Mesothelial cell of epicardium (in vitro differentiated cells): ENCODE measurements around the gene KRTAP19-4. TPM values are rescaled to one million over a fixed set of nuclear protein-coding genes. Genes with fewer than 3 reads are reported as not detected.

ENCODE experiments used
- DNase-seq, 2 experiments: peaks; one replicate each; pipeline ENCODE4 v3.0.0; 2021; ENCODE audit warnings: low spot score in 2 of 2; ENCODE audit not compliant: unreplicated experiment in 2 of 2
- H3K27ac Mint-ChIP-seq: 2 replicates; pipeline ENCODE4 v1.8.0; 2021; ENCODE audit warnings: mixed read lengths
- H3K27me3 Mint-ChIP-seq: 2 replicates; pipeline ENCODE4 v1.8.0; 2021; ENCODE audit warnings: low read depth, mixed read lengths
- H3K36me3 Mint-ChIP-seq: 2 replicates; pipeline ENCODE4 v1.8.0; 2021; ENCODE audit warnings: mixed read lengths
- H3K4me1 Mint-ChIP-seq: 2 replicates; pipeline ENCODE4 v1.8.0; 2021; ENCODE audit warnings: mixed read lengths
- H3K4me3 Mint-ChIP-seq: 2 replicates; pipeline ENCODE4 v1.8.0; 2021; ENCODE audit warnings: mild to moderate bottlenecking, moderate library complexity, mixed read lengths
- H3K9me3 Mint-ChIP-seq: 2 replicates; pipeline ENCODE4 v1.8.0; 2021; ENCODE audit warnings: mixed read lengths
- total RNA-seq: library from RNA; stranded (reverse); gene quantifications from 3 replicates; pipeline ENCODE4 v1.2.1, GENCODE V29; 2021
- TF ChIP-seq, protein P1 (sequence below): fragments of 200-600 bp; sonication (generic); IDR thresholded peaks from one replicate; pipeline ENCODE4 v1.5.0; 2021; ENCODE audit warnings: antibody characterized with exemption; ENCODE audit not compliant: unreplicated experiment

The KRTAP19-4 gene
- total RNA-seq, 1 donor from 2014 or later, result not detected

DNA sequence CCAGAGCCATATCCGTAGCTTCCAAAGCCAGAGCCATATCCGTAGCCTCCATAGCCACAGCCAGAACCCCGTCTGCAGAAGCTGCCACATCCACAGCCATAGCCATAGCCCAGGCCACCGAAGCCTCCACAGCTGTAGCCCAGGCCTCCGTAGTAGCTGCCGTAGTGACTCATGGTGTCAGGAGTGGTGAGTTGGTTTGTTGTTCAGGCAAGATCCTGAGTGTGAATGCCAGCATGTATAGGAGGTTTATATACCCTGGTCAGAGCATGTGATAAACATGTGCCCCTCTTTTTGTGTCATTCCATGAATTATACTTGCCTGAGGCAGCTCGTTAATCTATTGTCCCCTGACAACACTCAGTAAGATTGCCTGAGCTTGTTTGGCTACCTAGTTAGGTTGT is 16.8 kb downstream of the KRTAP19-4 start, which contains the start of gene KRTAP19-1:
TSS of gene KRTAP19-1 (minus strand) at position 223 of the 400 bp plus-strand sequence. CDS start at position 173, 50 bp downstream.
- DNase-seq, result no peak
- H3K27me3 Mint-ChIP-seq, result no peaks in the 10 kb centered on the region
- peaks cover 15% of the 10 kb centered on the region for H3K9me3 Mint-ChIP-seq
- H3K36me3 Mint-ChIP-seq, result no peaks in the 10 kb centered on the region
- H3K4me1 Mint-ChIP-seq, result peaks cover 20% of the 10 kb centered on the region
- TF ChIP-seq, protein P1, sequence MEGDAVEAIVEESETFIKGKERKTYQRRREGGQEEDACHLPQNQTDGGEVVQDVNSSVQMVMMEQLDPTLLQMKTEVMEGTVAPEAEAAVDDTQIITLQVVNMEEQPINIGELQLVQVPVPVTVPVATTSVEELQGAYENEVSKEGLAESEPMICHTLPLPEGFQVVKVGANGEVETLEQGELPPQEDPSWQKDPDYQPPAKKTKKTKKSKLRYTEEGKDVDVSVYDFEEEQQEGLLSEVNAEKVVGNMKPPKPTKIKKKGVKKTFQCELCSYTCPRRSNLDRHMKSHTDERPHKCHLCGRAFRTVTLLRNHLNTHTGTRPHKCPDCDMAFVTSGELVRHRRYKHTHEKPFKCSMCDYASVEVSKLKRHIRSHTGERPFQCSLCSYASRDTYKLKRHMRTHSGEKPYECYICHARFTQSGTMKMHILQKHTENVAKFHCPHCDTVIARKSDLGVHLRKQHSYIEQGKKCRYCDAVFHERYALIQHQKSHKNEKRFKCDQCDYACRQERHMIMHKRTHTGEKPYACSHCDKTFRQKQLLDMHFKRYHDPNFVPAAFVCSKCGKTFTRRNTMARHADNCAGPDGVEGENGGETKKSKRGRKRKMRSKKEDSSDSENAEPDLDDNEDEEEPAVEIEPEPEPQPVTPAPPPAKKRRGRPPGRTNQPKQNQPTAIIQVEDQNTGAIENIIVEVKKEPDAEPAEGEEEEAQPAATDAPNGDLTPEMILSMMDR, result no peak
- H3K4me3 Mint-ChIP-seq, result no peak within 1 kb of the TSS
- H3K27ac Mint-ChIP-seq, result peak within 1 kb of the TSS; percentile 25

DNA sequence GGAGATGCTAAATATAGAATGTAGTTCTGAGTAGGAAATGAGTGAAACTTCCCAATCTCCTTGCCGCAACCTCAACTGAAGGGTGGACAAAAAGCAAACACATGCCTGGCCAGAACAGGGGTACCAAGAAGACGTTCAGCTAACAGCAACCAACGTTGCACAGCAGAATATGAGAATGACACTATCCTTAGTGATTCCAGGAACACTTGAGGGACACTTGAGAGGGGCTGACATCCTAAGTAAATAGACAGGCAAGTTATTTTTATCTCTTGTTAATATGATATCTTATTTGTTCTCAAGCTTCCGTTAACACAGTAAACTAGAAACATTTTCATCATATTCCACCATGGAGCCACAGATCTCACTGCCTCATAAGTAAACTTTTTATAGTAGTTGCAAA is 17.7 kb downstream of the KRTAP19-4 start:
- no peak for DNase-seq
- TF ChIP-seq, protein P1, result no peak
- H3K9me3 Mint-ChIP-seq, result peaks cover 11% of the 10 kb centered on the region
- H3K4me1 Mint-ChIP-seq, result peaks cover 20% of the 10 kb centered on the region
- no peak overlapping the region for H3K27ac Mint-ChIP-seq
- no peaks in the 10 kb centered on the region for H3K36me3 Mint-ChIP-seq
- H3K4me3 Mint-ChIP-seq, result no peak overlapping the region
- H3K27me3 Mint-ChIP-seq, result no peaks in the 10 kb centered on the region

DNA sequence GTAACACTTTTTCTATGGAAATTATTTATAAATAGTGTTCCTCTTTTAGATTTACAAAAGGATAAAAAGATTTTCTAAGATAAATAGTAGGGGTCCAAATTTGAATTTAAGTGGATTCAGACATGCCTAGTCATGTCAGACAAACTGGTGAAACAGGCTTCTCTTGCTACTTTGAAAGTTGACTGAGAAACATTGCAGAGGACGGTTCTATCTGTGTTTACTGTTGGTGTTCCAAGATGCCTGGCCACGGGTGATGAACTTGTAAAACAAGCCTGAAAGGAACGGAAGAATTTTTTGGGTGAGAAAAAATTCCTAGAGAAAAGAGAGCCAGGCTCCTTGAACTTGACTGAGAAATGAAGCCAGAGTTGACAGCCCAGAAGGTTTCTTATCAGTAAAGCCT is 19.0 kb downstream of the KRTAP19-4 start:
- peaks cover 20% of the 10 kb centered on the region for H3K4me1 Mint-ChIP-seq
- no peak for DNase-seq
- H3K27ac Mint-ChIP-seq, result peak overlapping the region; percentile 59
- no peak overlapping the region for H3K4me3 Mint-ChIP-seq
- H3K36me3 Mint-ChIP-seq, result no peaks in the 10 kb centered on the region
- H3K27me3 Mint-ChIP-seq, result no peaks in the 10 kb centered on the region
- H3K9me3 Mint-ChIP-seq, result peaks cover 11% of the 10 kb centered on the region
- TF ChIP-seq, protein P1, result no peak

DNA sequence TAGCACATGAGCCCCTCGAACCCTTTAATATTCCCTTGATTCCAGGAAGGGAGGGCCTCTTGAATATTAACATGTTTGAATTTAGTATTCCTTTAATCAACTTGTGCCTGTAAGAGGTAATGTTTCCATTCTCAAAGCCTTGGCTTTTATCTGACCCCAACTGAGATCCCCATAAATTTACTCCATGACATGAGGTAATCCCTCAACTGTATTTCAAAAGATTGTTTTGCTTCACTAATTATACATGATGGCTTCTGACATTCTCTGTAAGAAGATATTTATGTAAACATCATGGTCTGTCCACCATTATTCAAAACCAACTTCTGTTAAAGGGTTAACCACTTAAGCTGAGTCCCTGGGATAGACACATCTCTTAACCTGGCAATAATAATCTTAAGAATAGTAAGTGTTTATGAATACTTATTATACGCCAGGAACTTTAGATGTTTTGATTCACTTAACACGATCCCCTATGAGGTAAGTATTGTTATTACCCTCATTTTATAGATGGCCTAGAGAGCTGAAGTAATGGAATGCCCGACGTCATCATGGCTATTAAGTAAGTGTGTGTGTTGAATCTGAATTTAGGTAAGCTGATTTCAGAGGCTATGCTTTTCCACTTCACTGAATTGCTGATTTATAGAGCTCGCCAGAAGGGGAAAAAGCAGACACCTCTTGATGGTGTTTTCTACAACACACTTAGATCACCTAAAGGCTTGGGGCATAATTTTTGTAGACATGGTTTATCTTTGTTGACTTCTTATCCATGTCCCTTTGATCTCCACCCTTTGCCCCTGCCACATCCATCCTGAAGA is 27.9 kb downstream of the KRTAP19-4 start:
- H3K27me3 Mint-ChIP-seq, result no peaks in the 10 kb centered on the region
- H3K4me3 Mint-ChIP-seq, result no peak overlapping the region
- peak overlapping the region; percentile 32 for H3K27ac Mint-ChIP-seq
- no peaks in the 10 kb centered on the region for H3K36me3 Mint-ChIP-seq
- H3K4me1 Mint-ChIP-seq, result peaks cover 20% of the 10 kb centered on the region
- H3K9me3 Mint-ChIP-seq, result no peaks in the 10 kb centered on the region
- DNase-seq, result no peak
- TF ChIP-seq, protein P1, result no peak

DNA sequence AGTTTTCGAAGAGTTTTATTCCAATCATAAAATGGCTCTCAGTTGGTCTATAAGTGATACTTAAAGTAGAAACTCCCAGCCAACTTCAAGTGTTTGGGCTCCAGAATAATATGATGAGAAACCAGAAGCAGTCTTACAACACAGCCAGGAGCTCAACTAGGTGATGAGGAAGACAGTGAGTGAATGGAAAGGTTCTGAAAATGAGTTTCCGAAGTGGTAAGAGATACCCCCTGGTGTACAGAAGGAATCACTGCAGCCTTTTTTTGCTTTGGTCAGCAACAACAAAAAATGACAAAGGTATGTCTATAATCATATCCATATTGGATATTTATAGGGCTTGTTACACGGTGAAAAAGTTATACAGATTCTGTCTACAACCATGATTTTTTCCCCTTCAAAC is 33.3 kb downstream of the KRTAP19-4 start:
- Mint-ChIP-seq H3K4me3 (no peak overlapping the region), H3K9me3 (no peaks in the 10 kb centered on the region), H3K27me3 (no peaks in the 10 kb centered on the region), H3K4me1 (peaks cover 7% of the 10 kb centered on the region), H3K27ac (no peak overlapping the region), H3K36me3 (no peaks in the 10 kb centered on the region)
- no peak for DNase-seq
- TF ChIP-seq, protein P1, result peak; percentile 64
